Measurements from ENCODE around the gene LPCAT1. TPM values are rescaled to one million over a fixed set of nuclear protein-coding genes. Genes with fewer than 3 reads are reported as not detected.

LPCAT1 gene
- total and polyA plus RNA-seq, 2 of the 4 experiments (the other 2 are of a cell fraction): 17.7 to 33.6 TPM

DNA sequence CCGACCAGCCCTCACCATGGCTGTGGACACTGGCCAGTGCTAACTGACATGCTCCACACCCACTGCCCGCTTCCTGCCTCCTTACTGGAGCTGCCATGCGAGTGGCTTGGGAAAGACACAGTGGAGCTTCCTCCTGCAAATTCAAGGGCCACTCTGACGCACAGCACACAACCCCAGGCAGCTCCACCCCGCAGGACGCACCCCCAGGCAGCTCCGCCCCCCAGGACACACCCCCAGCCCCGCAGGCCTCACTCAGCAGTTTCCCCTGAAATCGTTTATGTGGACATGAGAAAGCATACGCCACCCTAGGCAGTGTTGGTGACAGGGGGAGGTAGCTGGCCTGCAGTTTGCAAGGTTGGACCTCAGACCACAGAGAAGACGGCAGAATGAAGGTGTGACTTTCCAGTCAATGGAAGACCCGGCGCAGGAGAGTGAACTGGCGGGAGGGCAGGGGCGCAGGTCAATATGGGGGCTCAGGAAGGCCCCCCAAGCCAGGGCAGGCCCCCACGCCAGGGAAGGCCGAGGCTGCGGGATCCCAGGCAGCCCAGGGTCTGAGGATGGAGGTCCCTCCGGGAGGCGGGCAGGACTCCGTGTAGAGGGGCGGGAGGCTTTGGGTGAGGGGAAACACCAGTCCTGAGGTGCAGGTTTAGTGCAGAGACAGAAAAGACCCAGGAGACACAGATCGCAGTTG lies 21.6 kb downstream of the LPCAT1 start:
- ATAC-seq (ENCODE audit: low read depth) (peak; percentile 34; the same call in 1 of the 2 replicates), DNase-seq (no peak)
- intact Hi-C loops (cut with micrococcal nuclease): no loop called here
- no peak overlapping the region for H3K9ac ChIP-seq (ENCODE audit: low read depth, low read length)
- ChIA-PET CTCF (interaction anchor here (0.6 kb wide), 1 partner anchor 14 kb away, joined by 3 read pairs; no protein-coding TSS in a partner anchor), POLR2A (ENCODE audit: unreplicated experiment) (no interaction called here)
- no peak overlapping the region for H3K4me3 ChIP-seq (ENCODE audit: insufficient read depth, low read depth, low read length)
- no peak overlapping the region for H3K4ac ChIP-seq (ENCODE audit: low read depth, low read length)
- H2BK120ac ChIP-seq (ENCODE audit: low read depth, low read length): no peak overlapping the region
- no peak overlapping the region for H2BK20ac ChIP-seq (ENCODE audit: low read depth, low read length)
- H3K18ac ChIP-seq (ENCODE audit: low read depth, low read length): no peak overlapping the region
- dilution Hi-C loops (cut with HindIII; ENCODE audit: low sequenced_read_pairs, unreplicated experiment): no loop called here
- no TSS peak for BruUV-seq (replicated peaks)
- TF ChIP-seq, protein P1, sequence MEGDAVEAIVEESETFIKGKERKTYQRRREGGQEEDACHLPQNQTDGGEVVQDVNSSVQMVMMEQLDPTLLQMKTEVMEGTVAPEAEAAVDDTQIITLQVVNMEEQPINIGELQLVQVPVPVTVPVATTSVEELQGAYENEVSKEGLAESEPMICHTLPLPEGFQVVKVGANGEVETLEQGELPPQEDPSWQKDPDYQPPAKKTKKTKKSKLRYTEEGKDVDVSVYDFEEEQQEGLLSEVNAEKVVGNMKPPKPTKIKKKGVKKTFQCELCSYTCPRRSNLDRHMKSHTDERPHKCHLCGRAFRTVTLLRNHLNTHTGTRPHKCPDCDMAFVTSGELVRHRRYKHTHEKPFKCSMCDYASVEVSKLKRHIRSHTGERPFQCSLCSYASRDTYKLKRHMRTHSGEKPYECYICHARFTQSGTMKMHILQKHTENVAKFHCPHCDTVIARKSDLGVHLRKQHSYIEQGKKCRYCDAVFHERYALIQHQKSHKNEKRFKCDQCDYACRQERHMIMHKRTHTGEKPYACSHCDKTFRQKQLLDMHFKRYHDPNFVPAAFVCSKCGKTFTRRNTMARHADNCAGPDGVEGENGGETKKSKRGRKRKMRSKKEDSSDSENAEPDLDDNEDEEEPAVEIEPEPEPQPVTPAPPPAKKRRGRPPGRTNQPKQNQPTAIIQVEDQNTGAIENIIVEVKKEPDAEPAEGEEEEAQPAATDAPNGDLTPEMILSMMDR (conservative IDR thresholded peaks at IDR 0.05; ENCODE audit: low read depth, low read length): no peak
- TF ChIP-seq POLR2A (IDR thresholded peaks at IDR 0.05; ENCODE audit: low read depth, low read length) (no peak), MAZ (IDR thresholded peaks at IDR 0.05; ENCODE audit: borderline replicate concordance, low read depth, low read length) (no peak), SMC3 (IDR thresholded peaks at IDR 0.05; ENCODE audit: low read depth, low read length) (no peak), BHLHE40 (IDR thresholded peaks at IDR 0.05; ENCODE audit: low read depth, low read length) (no peak), RFX5 (IDR thresholded peaks at IDR 0.05; ENCODE audit: low read depth, low read length) (no peak), CEBPB (IDR thresholded peaks at IDR 0.05; ENCODE audit: low read depth, low read length) (no peak), FOS (IDR thresholded peaks at IDR 0.05; ENCODE audit: low read depth, low read length) (no peak), RCOR1 (IDR thresholded peaks at IDR 0.05; ENCODE audit: insufficient replicate concordance, low read length) (no peak), NFE2L2 (IDR thresholded peaks at IDR 0.05; ENCODE audit: low read depth, low read length) (no peak), RAD21 (IDR thresholded peaks at IDR 0.05; ENCODE audit: low read length) (no peak), CHD1 (IDR thresholded peaks at IDR 0.05; ENCODE audit: low read depth, low read length) (no peak), MXI1 (IDR thresholded peaks at IDR 0.05; ENCODE audit: borderline replicate concordance, low read depth, low read length) (no peak), MAFK (IDR thresholded peaks at IDR 0.05; ENCODE audit: low read depth, low read length) (no peak)
- TF ChIP-seq, protein P2, sequence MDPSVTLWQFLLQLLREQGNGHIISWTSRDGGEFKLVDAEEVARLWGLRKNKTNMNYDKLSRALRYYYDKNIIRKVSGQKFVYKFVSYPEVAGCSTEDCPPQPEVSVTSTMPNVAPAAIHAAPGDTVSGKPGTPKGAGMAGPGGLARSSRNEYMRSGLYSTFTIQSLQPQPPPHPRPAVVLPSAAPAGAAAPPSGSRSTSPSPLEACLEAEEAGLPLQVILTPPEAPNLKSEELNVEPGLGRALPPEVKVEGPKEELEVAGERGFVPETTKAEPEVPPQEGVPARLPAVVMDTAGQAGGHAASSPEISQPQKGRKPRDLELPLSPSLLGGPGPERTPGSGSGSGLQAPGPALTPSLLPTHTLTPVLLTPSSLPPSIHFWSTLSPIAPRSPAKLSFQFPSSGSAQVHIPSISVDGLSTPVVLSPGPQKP (IDR thresholded peaks at IDR 0.05; ENCODE audit: borderline replicate concordance, low read depth, low read length): no peak
- TF ChIP-seq, protein P3, sequence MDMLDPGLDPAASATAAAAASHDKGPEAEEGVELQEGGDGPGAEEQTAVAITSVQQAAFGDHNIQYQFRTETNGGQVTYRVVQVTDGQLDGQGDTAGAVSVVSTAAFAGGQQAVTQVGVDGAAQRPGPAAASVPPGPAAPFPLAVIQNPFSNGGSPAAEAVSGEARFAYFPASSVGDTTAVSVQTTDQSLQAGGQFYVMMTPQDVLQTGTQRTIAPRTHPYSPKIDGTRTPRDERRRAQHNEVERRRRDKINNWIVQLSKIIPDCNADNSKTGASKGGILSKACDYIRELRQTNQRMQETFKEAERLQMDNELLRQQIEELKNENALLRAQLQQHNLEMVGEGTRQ (IDR thresholded peaks at IDR 0.05; ENCODE audit: low read depth, low read length): no peak
- H4K8ac ChIP-seq (ENCODE audit: low read depth in 2 of 2, low read length in 2 of 2): no peak overlapping the region
- H3K27ac ChIP-seq (ENCODE audit: insufficient read depth, low read length): no peak overlapping the region
- 89% methylated on average over 6 of the region's 23 CpGs; no CpG with 5 or more reads in 1 of the 2 experiments for WGBS, 2 experiments (ENCODE audit: extremely low coverage in 2 of 2, insufficient read length in 1 of 2)
- H3K4me2 ChIP-seq (ENCODE audit: low read depth, low read length): no peak overlapping the region
- peaks cover 97% of the 10 kb centered on the region for H4K20me1 ChIP-seq (ENCODE audit: insufficient read depth, low read length)
- H3K27me3 ChIP-seq (ENCODE audit: control insufficient read depth, insufficient read depth, low read length): no peaks in the 10 kb centered on the region
- H3K56ac ChIP-seq (ENCODE audit: extremely low read depth, insufficient read depth, low read length): no peak overlapping the region
- H2BK15ac ChIP-seq (ENCODE audit: low read depth, low read length): no peak overlapping the region; the same call in 2 of the 3 replicates
- H4K5ac ChIP-seq (ENCODE audit: low read depth, low read length): no peak overlapping the region
- H4K91ac ChIP-seq (ENCODE audit: insufficient read depth, low read depth, low read length): no peak overlapping the region
- H2BK5ac ChIP-seq (ENCODE audit: low read depth, low read length, poor library complexity, severe bottlenecking): no peak overlapping the region
- H3K14ac ChIP-seq (replicated peaks; ENCODE audit: low read depth, low read length): no peak overlapping the region
- peaks cover 14% of the 10 kb centered on the region for H3K36me3 ChIP-seq (ENCODE audit: control insufficient read depth, insufficient read depth, low read length)
- H2AK9ac ChIP-seq (replicated peaks; ENCODE audit: low read depth, low read length, poor library complexity): no peak overlapping the region
- no peak overlapping the region for H3K23ac ChIP-seq (ENCODE audit: low read depth, low read length)
- no peaks in the 10 kb centered on the region for H3K9me3 ChIP-seq (ENCODE audit: control insufficient read depth, insufficient read depth, low read length)
- H2AFZ ChIP-seq (replicated peaks; ENCODE audit: low read length, poor library complexity): no peak overlapping the region
- H3K79me1 ChIP-seq (ENCODE audit: low read depth in 1 of 2, low read length in 2 of 2): peaks cover 27 to 73% of the 10 kb centered on the region in 2 experiments
- in situ Hi-C loops (cut with MboI; ENCODE audit: low sequenced_read_pairs): no loop called here
- peaks cover 23% of the 10 kb centered on the region for H3K9me1 ChIP-seq (ENCODE audit: insufficient read depth, low read length)
- no peak overlapping the region for H2AK5ac ChIP-seq (ENCODE audit: low read depth, low read length)
- peaks cover 2% of the 10 kb centered on the region; the same call in 1 of the 2 replicates for H3K4me1 ChIP-seq (ENCODE audit: control insufficient read depth, insufficient read depth, low read length)

All from IMR-90 (cell line).